ENCODE data around the gene EPHA3. TPM values are rescaled to one million over a fixed set of nuclear protein-coding genes. Genes with fewer than 3 reads are reported as not detected.

Gene EPHA3
- total RNA-seq, 1 donor from 2014 or later = 0.17 TPM

GRCh38 chr3:89261673-89262072 lies 154.3 kb downstream of the EPHA3 start:
- Mint-ChIP-seq H3K27ac (no peak overlapping the region), H3K9me3 (ENCODE audit: low read depth) (no peaks in the 10 kb centered on the region), H3K27me3 (no peaks in the 10 kb centered on the region), H3K4me1 (ENCODE audit: low read depth) (peaks cover 6% of the 10 kb centered on the region), H3K4me3 (ENCODE audit: low read depth) (no peak overlapping the region), H3K36me3 (ENCODE audit: insufficient read depth) (no peaks in the 10 kb centered on the region)
- DNase-seq (ENCODE audit: low spot score, unreplicated experiment) = no peak
- no peak for TF ChIP-seq CTCF (IDR thresholded peaks at IDR 0.05; ENCODE audit: unreplicated experiment)

- no peak for DNase-seq (ENCODE audit: low spot score, unreplicated experiment)
- Mint-ChIP-seq H3K4me3 (ENCODE audit: low read depth) (no peak overlapping the region), H3K9me3 (ENCODE audit: low read depth) (no peaks in the 10 kb centered on the region), H3K27me3 (no peaks in the 10 kb centered on the region), H3K27ac (no peak overlapping the region), H3K36me3 (ENCODE audit: insufficient read depth) (no peaks in the 10 kb centered on the region), H3K4me1 (ENCODE audit: low read depth) (no peaks in the 10 kb centered on the region)
- TF ChIP-seq CTCF (IDR thresholded peaks at IDR 0.05; ENCODE audit: unreplicated experiment) = no peak
These were observed 155.0 kb downstream of the EPHA3 start for GRCh38 chr3:89262309-89262929.

DNA sequence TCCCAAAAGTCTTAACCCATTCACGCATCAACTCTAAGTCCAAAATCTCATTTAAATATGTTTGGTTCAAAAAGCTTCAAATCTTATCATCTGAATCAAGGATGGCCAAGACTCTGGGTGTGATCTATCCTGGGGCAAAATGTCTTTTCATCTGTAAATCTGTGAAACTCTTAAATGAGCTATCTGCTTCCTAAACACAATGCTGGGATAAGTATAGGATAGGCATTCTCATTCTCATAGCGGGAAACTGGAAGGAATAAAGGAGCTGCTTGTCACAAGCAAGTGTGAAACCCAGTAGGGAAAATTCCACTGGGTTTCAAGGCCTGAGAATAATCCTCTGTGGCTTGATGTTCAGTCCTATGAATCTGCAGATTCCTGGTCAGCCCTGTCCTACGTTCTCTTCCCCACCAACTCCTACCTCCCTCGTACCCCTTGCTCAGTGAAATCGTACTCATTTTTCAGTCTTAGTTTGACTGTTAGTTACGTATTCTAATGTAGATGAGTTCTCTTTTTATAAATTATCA lies 156.7 kb downstream of the EPHA3 start:
- Mint-ChIP-seq H3K4me1 (ENCODE audit: low read depth) (no peaks in the 10 kb centered on the region), H3K36me3 (ENCODE audit: insufficient read depth) (no peaks in the 10 kb centered on the region), H3K27me3 (no peaks in the 10 kb centered on the region), H3K4me3 (ENCODE audit: low read depth) (no peak overlapping the region), H3K9me3 (ENCODE audit: low read depth) (no peaks in the 10 kb centered on the region), H3K27ac (no peak overlapping the region)
- no peak for DNase-seq (ENCODE audit: low spot score, unreplicated experiment)
- no peak for TF ChIP-seq CTCF (IDR thresholded peaks at IDR 0.05; ENCODE audit: unreplicated experiment)

DNA sequence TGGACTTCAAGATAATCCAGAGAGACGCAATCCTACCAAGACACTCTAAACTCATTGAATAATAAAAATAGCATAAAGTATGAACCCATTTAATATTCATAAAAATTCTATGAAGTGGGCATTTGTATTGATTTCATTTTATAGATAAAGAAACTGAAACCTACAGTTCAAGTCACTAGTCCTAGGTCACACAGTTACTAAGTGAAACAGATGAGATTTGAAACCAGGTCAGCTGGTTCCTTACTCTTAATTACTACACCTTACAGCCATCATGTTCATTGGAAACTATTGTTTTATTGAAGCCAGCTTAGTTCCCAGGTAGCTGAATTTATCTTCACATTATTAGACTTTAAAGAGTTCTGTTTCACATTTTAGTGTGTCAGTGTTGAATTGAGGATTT lies 158.7 kb downstream of the EPHA3 start:
- Mint-ChIP-seq H3K27ac (no peak overlapping the region), H3K4me3 (ENCODE audit: low read depth) (no peak overlapping the region), H3K36me3 (ENCODE audit: insufficient read depth) (no peaks in the 10 kb centered on the region), H3K4me1 (ENCODE audit: low read depth) (no peaks in the 10 kb centered on the region), H3K9me3 (ENCODE audit: low read depth) (no peaks in the 10 kb centered on the region), H3K27me3 (no peaks in the 10 kb centered on the region)
- no peak for TF ChIP-seq CTCF (IDR thresholded peaks at IDR 0.05; ENCODE audit: unreplicated experiment)
- no peak for DNase-seq (ENCODE audit: low spot score, unreplicated experiment)

DNA sequence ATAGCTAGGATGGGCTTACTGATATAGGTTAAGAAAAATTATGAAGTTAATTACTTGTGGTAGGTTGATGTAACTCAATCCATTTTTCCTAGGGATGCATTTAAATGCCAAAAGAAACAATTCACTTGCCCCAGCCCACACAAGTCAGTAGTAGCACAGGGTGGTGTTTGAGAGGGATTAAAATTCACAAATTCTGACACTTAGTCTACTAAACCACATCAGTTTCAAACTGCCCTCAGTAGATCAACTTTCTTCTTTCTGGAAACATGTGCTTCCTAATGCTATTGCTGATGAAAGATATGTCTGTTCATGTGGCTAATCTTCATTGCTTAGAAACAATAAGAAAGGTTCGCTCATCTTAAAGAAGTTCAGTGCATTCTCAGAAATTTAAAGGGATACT lies 160.6 kb downstream of the EPHA3 start:
- no peaks in the 10 kb centered on the region for H3K27me3 Mint-ChIP-seq
- no peak overlapping the region for H3K4me3 Mint-ChIP-seq (ENCODE audit: low read depth)
- TF ChIP-seq CTCF (IDR thresholded peaks at IDR 0.05; ENCODE audit: unreplicated experiment) = no peak
- no peak overlapping the region for H3K27ac Mint-ChIP-seq
- no peaks in the 10 kb centered on the region for H3K36me3 Mint-ChIP-seq (ENCODE audit: insufficient read depth)
- no peaks in the 10 kb centered on the region for H3K4me1 Mint-ChIP-seq (ENCODE audit: low read depth)
- H3K9me3 Mint-ChIP-seq (ENCODE audit: low read depth) = no peaks in the 10 kb centered on the region
- DNase-seq (ENCODE audit: low spot score, unreplicated experiment) = no peak

All from progenitor cell of endocrine pancreas (in vitro differentiated cells).